ENCODE measurements around the gene MRPL19. TPM values are rescaled to one million over a fixed set of nuclear protein-coding genes. Genes with fewer than 3 reads are reported as not detected.

MRPL19 gene
- total and polyA plus RNA-seq, 10 of the 15 experiments (the other 5 are each of a cell fraction or from before 2014, with no cell fraction given), result 13.1 to 99.0 (median 56.6) TPM

GRCh38 chr2:75654012-75654411, 7.4 kb downstream of the MRPL19 start:
- CTCF ChIA-PET, result interaction anchor here (0.7 to 2.2 kb wide), 6 partner anchors 11 to 23 kb away, joined by 3 to 12 read pairs (median 4); no protein-coding TSS in a partner anchor
- WGBS (ENCODE audit: insufficient coverage, insufficient replicate concordance, low lambda C conversion rate, missing lambda C conversion rate), result 100% methylated on average over 2 of the region's 2 CpGs
- Histone ChIP-seq H3K4me1 (ENCODE audit: control insufficient read depth, insufficient read depth, low read length) (no peaks in the 10 kb centered on the region), H3K27me3 (replicated peaks in 1 of 2; ENCODE audit: control insufficient read depth in 2 of 2, insufficient read depth in 2 of 2, low read length in 1 of 2) (no peaks in the 10 kb centered on the region), H3K79me2 (ENCODE audit: control insufficient read depth, insufficient read depth, low read length) (peaks cover 3% of the 10 kb centered on the region), H3K27ac (ENCODE audit: control insufficient read depth, insufficient read depth) (no peak overlapping the region), H3K9ac (ENCODE audit: control insufficient read depth, insufficient read depth, low read length) (no peak overlapping the region), H3K36me3 (ENCODE audit: control insufficient read depth in 2 of 2, insufficient read depth in 2 of 2, low read length in 1 of 2) (peaks cover 1 to 31% of the 10 kb centered on the region in 2 experiments; a peak in 3 of 4 replicates), H3K4me3 (no peak overlapping the region), H4K20me1 (ENCODE audit: control insufficient read depth, insufficient read depth) (no peaks in the 10 kb centered on the region), H3K4me2 (ENCODE audit: control insufficient read depth, insufficient read depth) (no peak overlapping the region), H3K9me3 (replicated peaks; ENCODE audit: control insufficient read depth, insufficient read depth, low read length) (peaks cover 3% of the 10 kb centered on the region; the same call in 2 of the 3 replicates), H2AFZ (ENCODE audit: control insufficient read depth, low read depth, low read length) (no peak overlapping the region)
- SMC1A ChIA-PET (ENCODE audit: uncharacterized antibody, unreplicated experiment), result interaction anchor here (0.9 to 1.8 kb wide), 2 partner anchors 23 to 127 kb away, joined by 3 to 5 read pairs; no protein-coding TSS in a partner anchor
- intact Hi-C loops (cut with micrococcal nuclease; ENCODE audit: unreplicated experiment), result no loop called here
- TF ChIP-seq TCF7 (IDR thresholded peaks at IDR 0.05; ENCODE audit: borderline replicate concordance) (no peak), CTCF (IDR thresholded peaks at IDR 0.05 in 2 of 3, conservative IDR thresholded peaks at IDR 0.05 in 1 of 3; ENCODE audit: control insufficient read depth in 2 of 3, extremely low read depth in 1 of 3, insufficient read depth in 1 of 3, low read depth in 3 of 3, low read length in 3 of 3) (0 out of 6 replicates have a peak, but pooled peaks of 1 of the 3 experiments have one; percentile 7)
- POLR2A ChIA-PET, result no interaction called here
- FAIRE-seq (no peak), DNase-seq (ENCODE audit: low read depth, low spot score) (no peak), ATAC-seq (peak; percentile 34; the same call in 1 of the 3 replicates)
- no TSS peak for BruUV-seq (replicated peaks)
- RAD21 ChIA-PET (ENCODE audit: unreplicated experiment), result interaction anchor here (1.4 kb wide), 1 partner anchor 10 kb away, joined by 5 read pairs; no protein-coding TSS in a partner anchor
- in situ Hi-C loops (cut with MboI), result no loop called here

GRCh38 chr2:75655861-75656260, 9.3 kb downstream of the MRPL19 start:
- ATAC-seq, result no peak
- no peak overlapping the region for H3K4me2 ChIP-seq (ENCODE audit: control insufficient read depth, insufficient read depth)
- TF ChIP-seq CEBPZ (IDR thresholded peaks at IDR 0.05; ENCODE audit: low read depth, low read length), result no peak
- TF ChIP-seq ESRRA (IDR thresholded peaks at IDR 0.05; ENCODE audit: low read length), result no peak
- no peak for TF ChIP-seq HDAC2 (IDR thresholded peaks at IDR 0.05)
- TF ChIP-seq CBFB (IDR thresholded peaks at IDR 0.05; ENCODE audit: low read depth), result no peak
- TF ChIP-seq CBX5 (IDR thresholded peaks at IDR 0.05; ENCODE audit: low read depth), result no peak
- no peak for TF ChIP-seq SREBF1 (IDR thresholded peaks at IDR 0.05; ENCODE audit: low read length)
- TF ChIP-seq ZSCAN29 (IDR thresholded peaks at IDR 0.05), result no peak
- no peak for TF ChIP-seq PAX5 (IDR thresholded peaks at IDR 0.05; ENCODE audit: borderline replicate concordance, low read depth, low read length)
- TF ChIP-seq SUZ12 (IDR thresholded peaks at IDR 0.05; ENCODE audit: unreplicated experiment), result no peak
- TF ChIP-seq EZH2 (IDR thresholded peaks at IDR 0.05; ENCODE audit: borderline replicate concordance, control insufficient read depth, low read depth, low read length), result no peak
- ChIA-PET POLR2A (interaction anchor here (1.0 to 2.4 kb wide), 2 partner anchors 10 to 52 kb away, joined by 3 to 7 read pairs; partner anchors contain the start of gene MRPL19), RAD21 (ENCODE audit: unreplicated experiment) (no interaction called here), CTCF (interaction anchor here (1.1 to 2.7 kb wide), 5 partner anchors 9 to 48 kb away, joined by 3 to 16 read pairs (median 6); partner anchors contain the start of gene MRPL19), SMC1A (ENCODE audit: uncharacterized antibody, unreplicated experiment) (interaction anchor here (1.1 to 4.2 kb wide), 4 partner anchors 9 to 33 kb away, joined by 3 to 21 read pairs (median 6); partner anchors contain the start of gene MRPL19)
- H3K9me3 ChIP-seq (replicated peaks; ENCODE audit: control insufficient read depth, insufficient read depth, low read length), result peaks cover 7% of the 10 kb centered on the region; the same call in 2 of the 3 replicates
- DNase-seq (ENCODE audit: low read depth, low spot score), result no peak
- BruUV-seq (replicated peaks), result no TSS peak
- no peak overlapping the region for H3K9ac ChIP-seq (ENCODE audit: control insufficient read depth, insufficient read depth, low read length)
- H3K4me3 ChIP-seq, result no peak overlapping the region
- H3K27ac ChIP-seq (ENCODE audit: control insufficient read depth, insufficient read depth), result no peak overlapping the region
- in situ Hi-C loops (cut with MboI) (no loop called here), intact Hi-C loops (cut with micrococcal nuclease; ENCODE audit: unreplicated experiment) (loop anchor here (2.0 kb wide), 1 partner anchor 21 kb away; no protein-coding TSS in a partner anchor)
- no peaks in the 10 kb centered on the region; the same call in 1 of the 2 replicates for H3K79me2 ChIP-seq (ENCODE audit: control insufficient read depth, insufficient read depth, low read length)
- peaks cover under 1 to 29% of the 10 kb centered on the region in 2 experiments; a peak in 3 of 4 replicates for H3K36me3 ChIP-seq (ENCODE audit: control insufficient read depth in 2 of 2, insufficient read depth in 2 of 2, low read length in 1 of 2)
- WGBS (ENCODE audit: insufficient coverage, insufficient replicate concordance, low lambda C conversion rate, missing lambda C conversion rate), result 0% methylated on average over 1 of the region's 1 CpG
- no peak overlapping the region for H2AFZ ChIP-seq (ENCODE audit: control insufficient read depth, low read depth, low read length)
- no peak for FAIRE-seq
- no peaks in the 10 kb centered on the region for H4K20me1 ChIP-seq (ENCODE audit: control insufficient read depth, insufficient read depth)
- no peaks in the 10 kb centered on the region for H3K4me1 ChIP-seq (ENCODE audit: control insufficient read depth, insufficient read depth, low read length)
- H3K27me3 ChIP-seq (replicated peaks in 1 of 2; ENCODE audit: control insufficient read depth in 2 of 2, insufficient read depth in 2 of 2, low read length in 1 of 2), result no peaks in the 10 kb centered on the region
